GM12892 (cell line): ENCODE measurements around the gene DYNLRB2.

Experiments used
- POLR2A ChIP-seq: IDR thresholded peaks from 2 replicates; pipeline ENCODE4 v1.6.1; 2011; ENCODE audit warnings: low read depth, low read length, control low read depth
- POLR2AphosphoS5 ChIP-seq: IDR thresholded peaks from 2 replicates; pipeline ENCODE4 v1.6.1; 2011; ENCODE audit warnings: low read depth, low read length, control low read depth

DNA sequence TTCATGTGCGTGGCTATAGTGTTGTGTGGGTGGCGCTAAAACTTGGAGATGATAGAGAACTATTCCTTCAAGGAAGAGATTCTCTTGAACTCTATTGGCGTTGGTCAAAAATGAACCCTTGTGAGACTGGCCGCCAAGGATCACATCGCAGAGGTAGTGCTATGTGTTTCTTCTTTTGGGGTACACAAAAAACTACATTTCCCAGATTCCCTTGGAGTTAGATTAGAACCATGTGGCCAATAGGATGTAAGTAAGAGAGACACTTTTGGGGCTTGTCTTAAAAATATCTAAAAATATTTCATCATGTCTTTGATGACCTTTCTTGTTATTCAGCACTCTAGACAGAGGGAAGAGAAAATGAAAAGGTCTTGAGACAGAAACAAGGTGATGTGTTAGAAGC is 25.4 kb upstream of the DYNLRB2 start:
- no peak for TF ChIP-seq POLR2A
- no peak for TF ChIP-seq POLR2AphosphoS5
